NCI-H510A treated with DMSO at 0.1 percent for 48 hours (cell line): ENCODE results near the gene IL1RAPL2.
"Not testable (repeated sequence)": the region's sequence is repeated elsewhere in the genome, so short reads cannot be mapped to it uniquely, and the experiment has no call there.

Experiments
- DNase-seq: peaks from one replicate; lab custom pipeline; 2025; lab: John Stamatoyannopoulos, UW

IL1RAPL2 gene

DNA sequence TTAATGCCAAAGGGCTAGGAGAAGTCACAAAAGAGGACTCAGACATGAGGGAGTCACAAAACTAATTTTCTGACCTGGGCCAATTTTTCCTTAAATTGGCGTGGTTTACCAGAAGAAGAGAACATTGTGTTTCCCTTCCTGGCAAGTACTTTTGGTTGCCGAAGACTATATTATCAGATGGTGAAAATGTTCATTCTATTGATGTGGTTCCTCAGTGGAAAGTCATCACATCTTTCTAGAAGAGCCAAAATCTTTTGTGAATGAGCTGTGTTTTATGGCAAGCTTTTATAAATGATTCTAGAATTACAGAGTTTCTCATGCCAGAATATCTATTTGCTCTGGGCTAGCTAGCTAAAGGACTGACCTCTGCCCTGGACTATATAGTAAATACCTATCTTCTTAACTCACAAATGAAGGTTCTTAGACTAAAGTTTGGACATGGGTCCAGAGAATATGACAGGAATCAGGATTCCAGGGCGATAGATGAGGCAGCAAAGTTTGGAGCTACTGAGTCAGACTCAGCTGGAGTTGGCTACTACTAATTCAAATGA, 288.9 kb downstream of the IL1RAPL2 start:
- DNase-seq = no peak

- DNase-seq = no peak
These were observed 297.5 kb downstream of the IL1RAPL2 start for GRCh38 chrX:104863466-104863865.

GRCh38 chrX:104864296-104864695, 298.3 kb downstream of the IL1RAPL2 start:
- DNase-seq = no peak

DNA sequence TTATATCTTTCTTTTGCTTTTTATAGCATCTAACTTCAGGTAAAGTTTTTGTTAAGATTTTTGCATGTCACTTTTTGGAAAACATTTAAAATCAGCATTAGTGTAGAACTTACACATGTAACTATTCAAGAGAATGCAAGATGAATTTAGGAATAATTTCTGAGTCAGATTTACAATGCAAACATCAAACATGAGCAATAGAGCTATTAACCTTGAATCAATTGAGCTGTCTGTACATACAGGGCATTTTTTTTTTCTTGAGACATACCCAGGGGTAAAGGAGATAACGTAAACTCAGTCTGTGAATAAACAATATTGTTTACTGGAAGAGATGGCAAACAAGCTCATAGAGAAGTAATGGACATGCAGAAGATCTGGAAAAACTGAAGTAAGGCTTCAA, 311.5 kb downstream of the IL1RAPL2 start:
- DNase-seq = no peak

DNA sequence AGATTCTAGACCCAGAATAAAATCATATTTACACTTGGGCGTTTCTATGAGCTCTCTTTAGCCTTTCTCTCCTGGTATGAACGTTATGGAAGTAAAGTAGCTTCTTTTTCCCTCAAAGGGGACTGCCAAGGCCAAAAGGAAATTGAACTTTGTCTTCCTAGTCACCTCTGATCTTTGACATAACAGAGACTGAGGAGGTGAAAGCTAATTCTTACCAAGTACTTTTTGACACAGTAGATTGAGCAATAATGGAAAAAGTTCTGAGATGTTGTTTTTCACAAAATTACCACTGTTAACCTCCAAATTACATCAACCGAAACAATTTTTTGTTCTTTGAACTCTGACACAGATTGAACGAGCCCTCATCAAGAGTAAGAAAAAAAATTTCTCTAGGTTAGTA, 336.1 kb downstream of the IL1RAPL2 start:
- DNase-seq = no peak

DNA sequence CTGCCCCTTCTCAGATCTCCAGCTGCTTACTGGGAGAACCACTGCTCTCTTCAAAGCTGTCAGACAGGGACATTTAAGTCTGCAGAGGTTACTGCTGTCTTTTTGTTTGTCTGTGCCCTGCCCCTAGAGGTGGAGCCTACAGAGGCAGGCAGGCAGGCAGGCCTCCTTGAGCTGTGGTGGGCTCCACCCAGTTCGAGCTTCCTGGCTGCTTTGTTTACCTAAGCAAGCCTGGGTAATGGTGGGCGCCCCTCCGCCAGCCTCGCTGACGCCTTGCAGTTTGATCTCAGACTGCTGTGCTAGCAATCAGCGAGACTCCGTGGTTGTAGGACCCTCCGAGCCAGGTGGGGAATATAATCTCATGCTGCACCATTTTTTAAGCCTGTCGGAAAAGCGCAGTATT, 343.7 kb downstream of the IL1RAPL2 start:
- DNase-seq = not testable (repeated sequence)

DNA sequence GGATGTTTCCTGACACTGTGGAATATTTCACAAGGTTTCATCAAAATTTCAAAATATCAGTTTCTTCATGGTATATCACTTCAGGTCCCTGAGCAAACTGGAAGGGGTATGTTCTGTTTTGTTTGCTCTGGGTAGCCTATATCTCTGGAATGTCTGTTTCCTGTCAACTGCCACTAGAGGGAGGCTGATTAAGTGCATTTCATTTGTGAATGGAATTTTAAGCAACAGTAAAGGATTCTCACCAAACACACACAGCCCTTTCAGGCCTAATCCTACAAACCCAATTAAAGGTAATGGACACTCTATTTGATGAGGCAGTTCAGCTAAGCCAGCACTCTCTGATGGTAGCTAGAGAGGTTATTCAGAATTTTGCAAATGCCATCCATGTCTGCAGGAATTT, 347.3 kb downstream of the IL1RAPL2 start:
- DNase-seq = peak; percentile 1

GRCh38 chrX:104914686-104915085, 348.7 kb downstream of the IL1RAPL2 start:
- not testable (repeated sequence) for DNase-seq

GRCh38 chrX:104918122-104918521, 352.1 kb downstream of the IL1RAPL2 start:
- DNase-seq = no peak

DNA sequence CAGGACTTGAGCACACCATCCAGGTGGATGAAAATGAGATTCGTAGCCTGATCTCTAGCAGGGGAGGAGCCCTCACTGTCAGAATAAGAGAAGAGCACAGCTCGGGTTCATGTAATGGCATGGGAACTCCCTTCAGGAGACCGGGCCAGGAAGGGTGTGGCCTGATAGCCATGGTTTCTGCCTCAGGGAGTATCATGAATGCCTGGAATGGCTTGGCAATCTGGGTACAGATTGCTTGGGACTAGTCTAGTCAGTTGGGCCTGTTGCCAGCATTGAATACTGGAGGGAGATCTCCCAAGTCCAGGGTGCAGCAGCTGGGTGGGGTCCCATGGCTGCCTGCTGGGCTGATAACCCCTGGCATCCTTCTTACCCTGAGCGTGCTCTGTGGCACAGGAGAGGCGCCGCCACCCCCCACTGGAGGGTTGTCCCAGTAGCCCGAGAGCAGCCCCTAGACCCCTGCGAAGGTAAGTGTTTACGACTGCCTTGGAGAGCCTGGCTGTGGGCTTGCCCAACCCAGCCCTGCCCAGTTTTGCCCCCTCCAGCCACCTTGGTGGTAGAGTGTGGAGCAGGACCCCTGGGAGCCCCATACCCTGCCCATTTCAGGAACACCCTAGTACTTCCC, 355.7 kb downstream of the IL1RAPL2 start:
- DNase-seq = no peak

- peak; percentile 65 for DNase-seq
These were observed 356.2 kb downstream of the IL1RAPL2 start for GRCh38 chrX:104922206-104922621.

GRCh38 chrX:104929324-104929723, 363.3 kb downstream of the IL1RAPL2 start:
- DNase-seq = no peak

- no peak for DNase-seq
These were observed 369.6 kb downstream of the IL1RAPL2 start for GRCh38 chrX:104935581-104935980.

- DNase-seq = no peak
These were observed 387.3 kb downstream of the IL1RAPL2 start for GRCh38 chrX:104953251-104953650.

- no peak for DNase-seq
These were observed 395.9 kb downstream of the IL1RAPL2 start for GRCh38 chrX:104961926-104962325.

GRCh38 chrX:104968241-104968640, 402.2 kb downstream of the IL1RAPL2 start:
- DNase-seq = no peak

DNA sequence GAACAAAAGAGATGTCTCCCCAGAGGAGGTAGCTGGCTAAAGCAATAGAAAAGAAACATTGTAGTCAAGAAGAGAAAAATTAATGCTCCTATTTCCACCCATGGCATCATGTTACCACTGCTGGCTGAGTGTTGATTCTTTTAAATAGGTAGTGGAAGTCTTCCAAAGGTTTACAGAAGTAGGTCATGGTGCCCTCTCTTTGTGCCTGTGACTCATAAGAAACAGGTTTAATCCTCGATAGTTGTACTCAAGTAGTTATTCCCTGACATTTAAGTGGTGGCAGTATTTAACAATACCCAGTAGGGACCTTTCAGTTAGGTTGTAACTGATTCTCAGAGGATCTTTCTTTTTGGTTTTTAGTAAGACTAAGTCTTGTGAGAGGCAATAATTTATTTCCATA, 406.7 kb downstream of the IL1RAPL2 start:
- DNase-seq = no peak

GRCh38 chrX:104987063-104987462, 421.1 kb downstream of the IL1RAPL2 start:
- DNase-seq = no peak

DNA sequence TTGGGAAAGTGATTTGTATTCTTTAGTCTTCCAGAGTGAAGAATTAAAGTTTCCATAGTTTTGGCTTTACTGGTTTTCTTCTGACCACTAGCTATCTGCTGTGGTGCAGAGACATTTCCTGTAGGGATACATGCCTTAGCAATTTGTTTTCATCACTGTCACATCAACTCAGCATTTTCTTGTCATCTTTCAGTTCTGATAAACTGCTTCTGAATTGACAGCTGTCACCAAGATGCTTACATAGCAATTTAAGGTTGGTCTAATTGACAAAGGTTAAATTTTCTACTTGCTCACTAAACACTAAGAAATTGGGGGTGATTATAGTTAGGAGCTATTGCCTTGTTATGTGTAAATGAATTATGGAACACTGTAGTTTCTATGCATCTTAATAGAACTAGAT, 422.0 kb downstream of the IL1RAPL2 start:
- DNase-seq = no peak

GRCh38 chrX:104995546-104995945, 429.5 kb downstream of the IL1RAPL2 start:
- no peak for DNase-seq

- DNase-seq = no peak
These were observed 440.1 kb downstream of the IL1RAPL2 start for GRCh38 chrX:105006103-105006502.

GRCh38 chrX:105006996-105007395, 441.0 kb downstream of the IL1RAPL2 start:
- DNase-seq = no peak

GRCh38 chrX:105013719-105014118, 447.7 kb downstream of the IL1RAPL2 start:
- no peak for DNase-seq

GRCh38 chrX:105017641-105018040, 451.6 kb downstream of the IL1RAPL2 start:
- no peak for DNase-seq
